HEK293T (cell line): Measurements from ENCODE around the gene ZNF57.

ENCODE experiments used
- ARNT ChIP-seq: fragments of 450-650 bp; IDR thresholded peaks from 2 replicates; pipeline ENCODE4 v1.6.1; 2017; ENCODE audit warnings: mild to moderate bottlenecking
- ELF4 ChIP-seq: fragments of 450-650 bp; IDR thresholded peaks from 2 replicates; pipeline ENCODE4 v1.6.1; 2017; ENCODE audit warnings: antibody characterized with exemption
- FOXM1 ChIP-seq: fragments of 450-650 bp; IDR thresholded peaks from 2 replicates; pipeline ENCODE4 v1.6.1; 2017; ENCODE audit warnings: mild to moderate bottlenecking, borderline replicate concordance
- HDGF ChIP-seq: fragments of 450-650 bp; IDR thresholded peaks from 2 replicates; pipeline ENCODE4 v1.6.1; 2017; ENCODE audit warnings: antibody characterized with exemption, borderline replicate concordance
- L3MBTL2 ChIP-seq: fragments of 450-650 bp; conservative IDR thresholded peaks from 2 replicates; pipeline ENCODE4 v1.6.1; 2016; ENCODE audit warnings: mild to moderate bottlenecking
- NFRKB ChIP-seq: fragments of 450-650 bp; IDR thresholded peaks from 2 replicates; pipeline ENCODE4 v1.6.1; 2016; ENCODE audit warnings: mild to moderate bottlenecking, moderate library complexity
- SP1 ChIP-seq: fragments of 450-650 bp; IDR thresholded peaks from 2 replicates; pipeline ENCODE4 v1.6.1; 2017
- TARDBP ChIP-seq: fragments of 450-650 bp; IDR thresholded peaks from 2 replicates; pipeline ENCODE4 v1.6.1; 2016
- ZNF384 ChIP-seq: fragments of 450-650 bp; IDR thresholded peaks from 2 replicates; pipeline ENCODE4 v1.6.1; 2016
- TF ChIP-seq, protein P1 (sequence below): fragments of 450-650 bp; IDR thresholded peaks from 2 replicates; pipeline ENCODE4 v1.6.1; 2016

DNA sequence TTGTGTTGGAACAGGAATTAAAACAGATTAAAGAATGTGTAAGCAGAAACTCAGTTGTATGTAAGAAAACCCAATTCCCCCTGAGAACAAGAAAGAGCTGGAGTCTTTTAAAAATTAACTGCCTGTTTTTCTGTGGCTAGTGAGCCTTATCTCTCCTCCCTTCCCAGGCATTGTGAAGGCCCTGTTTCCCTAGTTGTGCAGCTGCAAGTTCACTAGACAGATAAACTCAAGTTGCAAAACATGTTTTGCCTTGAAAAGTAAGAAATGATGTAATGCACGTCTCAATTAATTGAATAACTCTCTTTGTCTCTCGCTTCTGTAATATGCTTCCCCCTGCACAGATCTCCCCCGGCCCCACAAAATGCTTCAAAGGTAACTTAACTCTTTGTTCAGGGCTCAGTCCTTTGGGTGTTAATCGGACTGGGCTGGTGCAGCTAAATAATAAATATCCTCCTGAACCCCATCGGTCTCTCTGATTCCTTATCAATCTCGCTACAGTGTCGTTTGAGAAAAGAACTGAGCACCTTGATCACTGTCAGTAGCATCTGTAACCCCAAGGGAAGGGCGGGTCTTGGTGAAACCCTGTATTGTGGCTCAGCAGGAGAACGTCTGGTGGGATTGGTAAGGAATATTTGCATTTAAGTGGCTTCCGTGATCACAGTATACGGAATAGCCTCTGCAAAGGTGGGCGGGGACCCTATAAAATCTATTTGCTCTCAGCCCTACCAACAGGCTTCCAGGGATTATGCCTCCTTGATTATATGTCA is 35.2 kb upstream of the ZNF57 start:
- TF ChIP-seq FOXM1 (no peak), TARDBP (no peak), HDGF (no peak), ZNF384 (no peak), SP1 (no peak), ARNT (no peak), L3MBTL2 (no peak), ELF4 (no peak), NFRKB (no peak)
- TF ChIP-seq, protein P1, sequence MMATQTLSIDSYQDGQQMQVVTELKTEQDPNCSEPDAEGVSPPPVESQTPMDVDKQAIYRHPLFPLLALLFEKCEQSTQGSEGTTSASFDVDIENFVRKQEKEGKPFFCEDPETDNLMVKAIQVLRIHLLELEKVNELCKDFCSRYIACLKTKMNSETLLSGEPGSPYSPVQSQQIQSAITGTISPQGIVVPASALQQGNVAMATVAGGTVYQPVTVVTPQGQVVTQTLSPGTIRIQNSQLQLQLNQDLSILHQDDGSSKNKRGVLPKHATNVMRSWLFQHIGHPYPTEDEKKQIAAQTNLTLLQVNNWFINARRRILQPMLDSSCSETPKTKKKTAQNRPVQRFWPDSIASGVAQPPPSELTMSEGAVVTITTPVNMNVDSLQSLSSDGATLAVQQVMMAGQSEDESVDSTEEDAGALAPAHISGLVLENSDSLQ = no peak
